ENCODE results near the gene SFRP2.

DNA sequence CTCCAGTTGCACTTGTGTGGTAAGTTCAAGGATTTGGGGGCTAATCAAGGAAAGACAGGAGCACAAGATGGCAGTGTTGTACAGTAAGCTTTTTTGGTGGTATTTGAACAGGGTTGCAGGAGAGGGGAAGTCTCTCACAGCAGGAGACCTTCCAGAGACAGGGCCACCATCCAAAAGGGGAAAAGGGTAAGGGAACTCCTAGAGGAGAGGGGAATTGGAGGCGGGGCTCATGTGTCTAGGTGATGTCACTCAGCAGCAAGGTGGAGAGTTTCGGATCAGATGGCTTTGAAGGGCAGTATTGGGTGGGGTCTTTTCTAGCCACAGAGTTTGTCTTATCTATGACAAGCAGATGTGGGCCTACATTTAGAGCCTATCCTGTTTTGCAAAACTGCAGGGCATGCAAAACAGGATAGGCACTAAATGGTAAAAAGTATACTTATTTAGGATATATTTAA lies 15.6 kb downstream of the SFRP2 start:
- no peak for TF ChIP-seq POLR2AphosphoS5 (IDR thresholded peaks at IDR 0.05; ENCODE audit: low read depth, low read length)
- no peak for TF ChIP-seq POLR2A (IDR thresholded peaks at IDR 0.05; ENCODE audit: low read depth, low read length)

Data from GM12891 (cell line).